Hepatocyte (in vitro differentiated cells): ENCODE data around the gene DLGAP3. TPM values are rescaled to one million over a fixed set of nuclear protein-coding genes. Genes with fewer than 3 reads are reported as not detected.

Source experiments
- DNase-seq: peaks from one replicate; pipeline ENCODE4 v3.0.0-alpha.2; 2016; ENCODE audit warnings: low spot score
- H2AFZ ChIP-seq: fragments of 200-600 bp; sonication (generic); 2 replicates; pipeline ENCODE4 v1.6.0; 2016; ENCODE audit warnings: antibody characterized with exemption, mild to moderate bottlenecking
- H3K27ac ChIP-seq: fragments of 200-600 bp; sonication (generic); 2 replicates; pipeline ENCODE4 v1.5.1; 2016; ENCODE audit warnings: mild to moderate bottlenecking
- H3K27me3 ChIP-seq: fragments of 200-600 bp; sonication (generic); 2 replicates; pipeline ENCODE4 v1.6.1; 2016
- H3K36me3 ChIP-seq: fragments of 200-600 bp; sonication (generic); replicated peaks from 2 replicates; pipeline ENCODE4 v1.5.1; 2016; ENCODE audit warnings: low read depth; ENCODE audit not compliant: insufficient read depth
- H3K4me1 ChIP-seq: fragments of 200-600 bp; sonication (generic); 2 replicates; pipeline ENCODE4 v1.5.1; 2016; ENCODE audit warnings: mild to moderate bottlenecking, moderate library complexity; ENCODE audit not compliant: insufficient read depth
- H3K4me2 ChIP-seq: fragments of 200-600 bp; sonication (generic); 2 replicates; pipeline ENCODE4 v1.6.0; 2016
- H3K4me3 ChIP-seq: fragments of 200-600 bp; sonication (generic); 2 replicates; pipeline ENCODE4 v1.5.1; 2016; ENCODE audit warnings: mild to moderate bottlenecking
- H3K79me2 ChIP-seq: fragments of 200-600 bp; sonication (generic); 2 replicates; pipeline ENCODE4 v1.6.0; 2017; ENCODE audit warnings: mild to moderate bottlenecking
- H3K9me2 ChIP-seq: fragments of 200-600 bp; sonication (generic); replicated peaks from 2 replicates; pipeline ENCODE4 v1.6.0; 2017; ENCODE audit warnings: mild to moderate bottlenecking; ENCODE audit not compliant: insufficient read depth
- H3K9me3 ChIP-seq: fragments of 200-600 bp; sonication (generic); 2 replicates; pipeline ENCODE4 v1.5.1; 2016; ENCODE audit warnings: low read depth, mild to moderate bottlenecking
- H4K20me1 ChIP-seq: fragments of 200-600 bp; sonication (generic); 2 replicates; pipeline ENCODE4 v1.6.0; 2016; ENCODE audit warnings: mild to moderate bottlenecking; ENCODE audit not compliant: insufficient read depth, poor library complexity, severe bottlenecking
- CTCF ChIP-seq: fragments of 200-600 bp; sonication (generic); IDR thresholded peaks from 2 replicates; pipeline ENCODE4 v1.5.1; 2016; ENCODE audit warnings: antibody characterized with exemption, mild to moderate bottlenecking; ENCODE audit not compliant: poor library complexity
- EZH2 ChIP-seq: fragments of 200-600 bp; sonication (generic); IDR thresholded peaks from 2 replicates; pipeline ENCODE4 v1.6.1; 2016; ENCODE audit warnings: antibody characterized with exemption, mild to moderate bottlenecking, borderline replicate concordance
- EZH2phosphoT487 ChIP-seq: fragments of 200-600 bp; sonication (generic); IDR thresholded peaks from one replicate; pipeline ENCODE4 v1.6.1; 2018; ENCODE audit warnings: antibody characterized with exemption, mild to moderate bottlenecking, low read depth, moderate library complexity; ENCODE audit not compliant: unreplicated experiment, severe bottlenecking
- WGBS: methylation state at CpG from one replicate; pipeline ENCODE4 v1.1.6; 2016; ENCODE audit warnings: low lambda C conversion rate; ENCODE audit errors: missing lambda C conversion rate; 5-methylcytosine and 5-hydroxymethylcytosine counted together
- polyA plus RNA-seq: library from polyadenylated mRNA; unstranded; fragments of >200 nt; fragmentation: Nextera tagmentation; extraction: Ambion mirVana; gene quantifications from 2 replicates; pipeline ENCODE4 v1.2.1, GENCODE V29; 2016
- total RNA-seq: library from RNA; depleted of rRNA; stranded (reverse); fragments of >200 nt; gene quantifications from 2 replicates; pipeline ENCODE4 v1.2.3, GENCODE V29; 2014

DLGAP3 gene
- total and polyA plus RNA-seq, 2 experiments from 2014 or later, result 0.33 to 1.0 TPM

DNA sequence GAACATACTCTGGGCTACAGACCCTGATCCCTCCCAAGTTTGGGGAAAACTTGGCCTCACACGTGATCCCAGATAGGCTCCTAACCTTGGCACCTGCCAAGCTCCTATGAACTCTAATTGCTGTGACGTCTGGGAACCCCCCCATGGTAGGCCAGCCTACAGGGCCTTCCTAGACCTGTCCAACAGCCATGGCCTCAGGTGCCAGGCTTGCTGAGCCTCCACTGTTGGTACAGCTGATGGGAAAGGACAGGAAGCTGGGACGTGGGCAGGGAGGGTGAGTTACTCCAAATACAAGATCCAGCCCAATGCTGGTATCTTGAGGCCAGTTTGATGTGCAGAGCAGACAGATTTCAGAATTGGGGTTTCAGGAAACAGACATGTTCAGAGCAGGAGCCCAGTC lies 89.0 kb downstream of the DLGAP3 start:
- Histone ChIP-seq H3K4me1 (peaks cover 18% of the 10 kb centered on the region), H4K20me1 (no peaks in the 10 kb centered on the region), H3K27me3 (no peaks in the 10 kb centered on the region), H3K9me2 (no peaks in the 10 kb centered on the region), H3K4me3 (no peak overlapping the region), H2AFZ (no peak overlapping the region), H3K79me2 (no peaks in the 10 kb centered on the region), H3K36me3 (no peaks in the 10 kb centered on the region), H3K9me3 (no peaks in the 10 kb centered on the region), H3K27ac (no peak overlapping the region), H3K4me2 (no peak overlapping the region)
- no peak for DNase-seq
- WGBS, result 88% methylated on average over 3 of the region's 3 CpGs
- TF ChIP-seq CTCF (no peak), EZH2phosphoT487 (no peak), EZH2 (no peak)

- Histone ChIP-seq H3K4me2 (no peak overlapping the region), H3K4me1 (peaks cover 18% of the 10 kb centered on the region), H3K79me2 (no peaks in the 10 kb centered on the region), H4K20me1 (no peaks in the 10 kb centered on the region), H3K9me2 (no peaks in the 10 kb centered on the region), H3K27me3 (no peaks in the 10 kb centered on the region), H2AFZ (no peak overlapping the region), H3K9me3 (no peaks in the 10 kb centered on the region), H3K27ac (no peak overlapping the region), H3K4me3 (no peak overlapping the region), H3K36me3 (no peaks in the 10 kb centered on the region)
- no peak for DNase-seq
- TF ChIP-seq CTCF (no peak), EZH2phosphoT487 (no peak), EZH2 (no peak)
- WGBS, result 86% methylated on average over 14 of the region's 14 CpGs
Observed at GRCh38 chr1:34839526-34840305, 89.7 kb downstream of the DLGAP3 start.

DNA sequence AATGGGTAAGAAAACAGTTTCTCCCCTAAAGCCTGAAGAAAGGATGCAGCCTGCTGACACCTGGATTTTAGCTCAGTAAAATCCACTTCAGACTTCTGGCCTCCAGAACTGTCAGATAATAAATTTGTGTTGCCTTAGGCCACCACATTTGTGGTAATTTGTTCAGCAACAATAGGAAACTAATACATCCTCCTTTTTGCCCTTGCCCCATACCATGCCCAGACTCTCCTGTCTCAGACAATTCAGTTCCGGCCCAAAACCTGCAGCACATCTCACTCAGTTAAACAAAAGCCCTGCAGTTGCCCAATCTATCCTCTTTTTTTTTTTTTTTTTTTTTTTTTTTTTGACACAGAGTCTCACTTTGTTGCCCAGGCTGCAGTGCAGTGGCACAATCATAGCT lies 95.7 kb downstream of the DLGAP3 start:
- 89% methylated on average over 1 of the region's 1 CpG for WGBS
- Histone ChIP-seq H3K9me3 (no peaks in the 10 kb centered on the region), H3K9me2 (no peaks in the 10 kb centered on the region), H3K27ac (no peak overlapping the region), H3K4me3 (no peak overlapping the region), H3K27me3 (no peaks in the 10 kb centered on the region), H2AFZ (no peak overlapping the region), H3K4me1 (no peaks in the 10 kb centered on the region), H4K20me1 (no peaks in the 10 kb centered on the region), H3K36me3 (no peaks in the 10 kb centered on the region), H3K79me2 (no peaks in the 10 kb centered on the region), H3K4me2 (no peak overlapping the region)
- no peak for TF ChIP-seq EZH2phosphoT487
- TF ChIP-seq EZH2, result no peak
- TF ChIP-seq CTCF, result no peak
- no peak for DNase-seq
